PFSK-1 (cell line): Measurements from ENCODE around the gene PRKAG2.

Experiments
- FOXP2 ChIP-seq: optimal IDR thresholded peaks from 2 replicates; pipeline ENCODE3; 2011; ENCODE audit warnings: borderline replicate concordance, control low read depth, inconsistent platforms; ENCODE audit not compliant: insufficient read depth; ENCODE audit errors: extremely low read length, extremely low read depth
- POLR2AphosphoS5 ChIP-seq: IDR thresholded peaks from 2 replicates; pipeline ENCODE4 v1.6.1; 2012; ENCODE audit warnings: low read depth, mild to moderate bottlenecking, control low read depth, low read length, moderate library complexity
- REST ChIP-seq, 2 experiments: IDR thresholded peaks; 2 replicates each; pipeline versions ENCODE4 v1.6.1 to v1.8.0; 2011 to 2012; ENCODE audit warnings: low read depth in 2 of 2, low read length in 2 of 2, control low read depth in 1 of 2, inconsistent platforms in 1 of 2, mild to moderate bottlenecking in 1 of 2, moderate library complexity in 1 of 2; ENCODE audit not compliant: insufficient read depth in 1 of 2
- SIN3A ChIP-seq: IDR thresholded peaks from 2 replicates; pipeline ENCODE4 v1.6.1; 2012; ENCODE audit warnings: mild to moderate bottlenecking, low read length, moderate library complexity, borderline replicate concordance; ENCODE audit not compliant: insufficient read depth
- TAF1 ChIP-seq: IDR thresholded peaks from 2 replicates; pipeline ENCODE4 v1.6.1; 2012; ENCODE audit warnings: low read length, control low read depth, borderline replicate concordance; ENCODE audit not compliant: insufficient read depth

The PRKAG2 gene

GRCh38 chr7:151790095-151790829 is 86.7 kb downstream of the PRKAG2 start:
- TF ChIP-seq POLR2AphosphoS5 (no peak), SIN3A (no peak), TAF1 (no peak), REST (IDR thresholded peaks at IDR 0.05; ENCODE audit: insufficient read depth in 1 of 2, low read depth in 2 of 2, low read length in 2 of 2) (no peak), FOXP2 (no peak)

GRCh38 chr7:151789380-151789947 is 87.5 kb downstream of the PRKAG2 start:
- TF ChIP-seq FOXP2 (no peak), TAF1 (no peak), REST (IDR thresholded peaks at IDR 0.05; ENCODE audit: insufficient read depth in 1 of 2, low read depth in 2 of 2, low read length in 2 of 2) (no peak), POLR2AphosphoS5 (no peak), SIN3A (no peak)

GRCh38 chr7:151787348-151787747 is 89.6 kb downstream of the PRKAG2 start:
- no peak for TF ChIP-seq POLR2AphosphoS5
- TF ChIP-seq REST (IDR thresholded peaks at IDR 0.05; ENCODE audit: insufficient read depth in 1 of 2, low read depth in 2 of 2, low read length in 2 of 2): no peak
- TF ChIP-seq SIN3A: no peak
- no peak for TF ChIP-seq FOXP2

- TF ChIP-seq POLR2AphosphoS5: no peak
- no peak for TF ChIP-seq TAF1
- TF ChIP-seq REST (IDR thresholded peaks at IDR 0.05; ENCODE audit: insufficient read depth in 1 of 2, low read depth in 2 of 2, low read length in 2 of 2): no peak
- no peak for TF ChIP-seq FOXP2
- TF ChIP-seq SIN3A: no peak
These were observed 90.0 kb downstream of the PRKAG2 start for GRCh38 chr7:151786936-151787335.
